Spinal cord (tissue), 10 donors: ENCODE data around the gene NLRX1. TPM values are rescaled to one million over a fixed set of nuclear protein-coding genes. Genes with fewer than 3 reads are reported as not detected.
A peak's percentile ranks its signal among the peaks of the same experiment; 100 is the strongest.

Source experiments
- DNase-seq, 6 donors: peaks; one replicate each; pipeline versions ENCODE4 v3.0.0 to v3.0.0-alpha.2; 2013 to 2015; ENCODE audit warnings: low spot score in 6 of 6, low read depth in 4 of 6
- H3K27ac ChIP-seq: one replicate; pipeline ENCODE4 v1.5.1; 2013; ENCODE audit warnings: low read depth, low read length, control low read depth
- H3K27me3 ChIP-seq: one replicate; pipeline ENCODE4 v1.6.1; 2013; ENCODE audit warnings: low read length; ENCODE audit not compliant: control insufficient read depth, insufficient read depth
- H3K36me3 ChIP-seq: one replicate; pipeline ENCODE4 v1.6.1; 2013; ENCODE audit warnings: low read length; ENCODE audit not compliant: control insufficient read depth, insufficient read depth
- H3K4me1 ChIP-seq: one replicate; pipeline ENCODE4 v1.6.1; 2013; ENCODE audit warnings: low read length; ENCODE audit not compliant: control insufficient read depth, insufficient read depth
- H3K4me3 ChIP-seq: one replicate; pipeline ENCODE4 v1.5.1; 2013; ENCODE audit warnings: low read depth, low read length, control low read depth
- H3K9me3 ChIP-seq: one replicate; pipeline ENCODE4 v1.6.1; 2013; ENCODE audit warnings: low read length; ENCODE audit not compliant: control insufficient read depth, insufficient read depth
- WGBS: methylation state at CpG from one replicate; pipeline ENCODE4 v1.1.5; 2013; ENCODE audit warnings: missing lambda C conversion rate; ENCODE audit not compliant: insufficient coverage; 5-methylcytosine and 5-hydroxymethylcytosine counted together
- long read RNA-seq, 4 donors: transcript quantifications; one replicate each; lab custom pipeline, GENCODE V29; 2026
- polyA plus RNA-seq, 2 donors: library from polyadenylated mRNA; unstranded; fragments of 120-200 nt; gene quantifications; one replicate each; pipeline ENCODE4 v1.2.1, GENCODE V29; 2013; ENCODE audit not compliant: insufficient read length in 2 of 2
- total RNA-seq, 2 donors: library from RNA; depleted of rRNA in 1 of 2; stranded (reverse); fragments of 120-200 nt in 1 of 2; fragments of >200 nt in 1 of 2; gene quantifications; one replicate each; pipeline versions ENCODE4 v1.2.3 to v1.2.4, GENCODE V29; 2013 to 2014
- donor health status: healthy.

NLRX1 gene, protein sequence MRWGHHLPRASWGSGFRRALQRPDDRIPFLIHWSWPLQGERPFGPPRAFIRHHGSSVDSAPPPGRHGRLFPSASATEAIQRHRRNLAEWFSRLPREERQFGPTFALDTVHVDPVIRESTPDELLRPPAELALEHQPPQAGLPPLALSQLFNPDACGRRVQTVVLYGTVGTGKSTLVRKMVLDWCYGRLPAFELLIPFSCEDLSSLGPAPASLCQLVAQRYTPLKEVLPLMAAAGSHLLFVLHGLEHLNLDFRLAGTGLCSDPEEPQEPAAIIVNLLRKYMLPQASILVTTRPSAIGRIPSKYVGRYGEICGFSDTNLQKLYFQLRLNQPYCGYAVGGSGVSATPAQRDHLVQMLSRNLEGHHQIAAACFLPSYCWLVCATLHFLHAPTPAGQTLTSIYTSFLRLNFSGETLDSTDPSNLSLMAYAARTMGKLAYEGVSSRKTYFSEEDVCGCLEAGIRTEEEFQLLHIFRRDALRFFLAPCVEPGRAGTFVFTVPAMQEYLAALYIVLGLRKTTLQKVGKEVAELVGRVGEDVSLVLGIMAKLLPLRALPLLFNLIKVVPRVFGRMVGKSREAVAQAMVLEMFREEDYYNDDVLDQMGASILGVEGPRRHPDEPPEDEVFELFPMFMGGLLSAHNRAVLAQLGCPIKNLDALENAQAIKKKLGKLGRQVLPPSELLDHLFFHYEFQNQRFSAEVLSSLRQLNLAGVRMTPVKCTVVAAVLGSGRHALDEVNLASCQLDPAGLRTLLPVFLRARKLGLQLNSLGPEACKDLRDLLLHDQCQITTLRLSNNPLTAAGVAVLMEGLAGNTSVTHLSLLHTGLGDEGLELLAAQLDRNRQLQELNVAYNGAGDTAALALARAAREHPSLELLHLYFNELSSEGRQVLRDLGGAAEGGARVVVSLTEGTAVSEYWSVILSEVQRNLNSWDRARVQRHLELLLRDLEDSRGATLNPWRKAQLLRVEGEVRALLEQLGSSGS
- total RNA-seq (10 to 100 TPM in 1 of 2 donors, 1 to 10 TPM in 1; 8.9 to 15.6 TPM), polyA plus RNA-seq (10 to 100 TPM in 1 of 2 donors, 1 to 10 TPM in 1; 9.5 to 10.2 TPM)
- long read RNA-seq, donor 1, full-length matches to known transcripts = 1 of 1 reads
- long read RNA-seq, donor 1, partial matches to known transcripts = 0 of 1 reads
- long read RNA-seq, donor 1, other reads (novel, unspliced or antisense) = 0 of 1 reads
- long read RNA-seq, donor 2 = 0 reads
- long read RNA-seq, donor 3 = 0 reads
- long read RNA-seq, donor 4, partial matches to known transcripts = 0 of 1 reads
- long read RNA-seq, donor 4, other reads (novel, unspliced or antisense) = 0 of 1 reads

DNA sequence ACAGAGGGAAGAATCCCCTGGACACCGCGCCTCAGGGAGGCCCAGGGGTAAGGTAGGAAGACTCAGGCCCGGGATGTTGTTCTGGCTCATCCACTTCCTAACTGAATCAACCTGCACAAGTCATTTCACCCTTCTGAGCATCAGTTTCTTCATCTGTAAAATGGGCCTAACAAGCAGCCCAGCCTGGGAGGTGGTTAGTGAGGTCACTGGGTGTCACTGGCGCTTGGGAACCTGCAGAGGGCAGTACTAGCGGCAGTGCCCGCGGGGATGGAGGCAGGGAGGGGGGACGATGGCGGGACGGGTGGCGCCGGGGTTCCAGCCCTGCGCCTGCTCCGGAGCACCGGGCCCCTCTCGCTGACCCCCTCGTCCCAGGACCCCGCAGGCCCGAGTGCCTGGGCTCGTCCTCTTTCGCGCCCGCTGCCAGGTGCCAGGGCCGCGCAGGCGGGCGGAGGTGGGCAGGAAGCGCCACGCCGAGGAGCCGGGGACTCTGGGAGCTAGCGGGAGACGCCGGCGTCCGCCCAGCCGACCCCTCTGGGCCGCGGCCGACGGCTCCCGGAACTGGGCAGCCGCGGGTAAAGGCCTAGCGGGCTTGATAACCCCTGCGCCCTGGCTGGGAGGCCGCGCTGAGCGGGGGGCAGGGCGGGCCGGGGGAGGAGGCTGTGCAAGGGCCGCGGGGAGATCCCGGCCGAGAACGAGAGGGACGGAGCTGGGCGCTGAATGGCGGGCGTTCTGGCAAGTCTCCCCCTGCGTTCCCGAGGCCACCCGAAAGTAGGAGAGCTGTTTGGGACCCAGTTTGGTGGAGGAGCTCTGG lies at the start of gene NLRX1:
TSS of gene NLRX1 (plus strand) at position 255 of the 811 bp plus-strand sequence. CDS start 2,679 bp downstream, outside the sequence.
- Histone ChIP-seq H3K4me1 (peaks cover 8% of the 10 kb centered on the region), H3K27me3 (no peaks in the 10 kb centered on the region), H3K27ac (no peak within 1 kb of the TSS), H3K4me3 (peak within 1 kb of the TSS; percentile 44), H3K9me3 (no peaks in the 10 kb centered on the region), H3K36me3 (peaks cover 8% of the 10 kb centered on the region)
- DNase-seq = peak in 3 of 6 donors; percentile 51 to 90 (median 86)
- WGBS = under 1% methylated on average over 60 of the region's 63 CpGs

DNA sequence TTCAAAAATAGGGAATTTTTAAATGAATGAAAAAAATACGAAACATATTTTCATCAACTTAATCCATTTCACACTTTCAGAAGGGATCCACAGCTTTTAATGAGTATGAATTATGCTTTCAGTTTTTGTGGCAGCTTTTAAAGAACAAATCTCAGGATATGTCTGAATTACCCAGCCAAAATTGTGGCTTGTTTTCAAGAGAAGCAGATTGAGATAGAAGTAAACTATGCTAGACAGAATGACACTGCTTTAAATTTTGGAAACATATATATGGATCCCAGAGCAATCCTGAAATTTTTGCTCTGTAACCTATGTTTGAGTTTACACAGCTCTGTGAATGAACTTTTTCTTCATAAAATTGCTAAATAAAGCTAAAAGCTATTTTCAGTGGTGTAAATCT lies 49.6 kb upstream of the NLRX1 start:
- peaks cover 12% of the 10 kb centered on the region for H3K4me1 ChIP-seq
- DNase-seq = peak in 1 of 6 donors; percentile 82
- peaks cover 32% of the 10 kb centered on the region for H3K36me3 ChIP-seq
- H3K27ac ChIP-seq = no peak overlapping the region
- H3K9me3 ChIP-seq = no peaks in the 10 kb centered on the region
- no peaks in the 10 kb centered on the region for H3K27me3 ChIP-seq
- no CpG with 5 or more reads among the region's 1 CpG for WGBS
- no peak overlapping the region for H3K4me3 ChIP-seq

DNA sequence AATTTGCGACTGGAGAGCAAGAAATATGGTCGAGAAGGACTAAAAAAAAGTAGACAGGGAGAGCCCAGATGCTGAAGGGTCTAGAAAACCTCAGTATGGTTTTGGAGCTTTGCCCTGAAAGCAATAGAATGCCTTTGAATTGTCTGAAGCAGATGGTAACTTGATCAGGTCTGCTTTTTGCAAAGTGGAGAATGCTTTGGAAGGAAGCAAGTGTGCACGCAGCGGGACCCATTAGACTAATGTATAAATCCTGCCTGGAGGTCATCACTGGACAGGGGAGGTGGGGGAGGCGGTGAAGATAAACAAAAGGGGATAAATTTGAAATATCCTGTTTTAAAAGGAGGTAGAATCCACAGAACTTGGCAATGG lies 47.9 kb upstream of the NLRX1 start:
- DNase-seq = peak in 2 of 6 donors; percentile 15 to 67
- Histone ChIP-seq H3K9me3 (no peaks in the 10 kb centered on the region), H3K27ac (peak overlapping the region; percentile 91), H3K27me3 (no peaks in the 10 kb centered on the region), H3K36me3 (peaks cover 30% of the 10 kb centered on the region), H3K4me3 (peak overlapping the region; percentile 99), H3K4me1 (peaks cover 12% of the 10 kb centered on the region)
- WGBS = 19% methylated on average over 5 of the region's 5 CpGs

DNA sequence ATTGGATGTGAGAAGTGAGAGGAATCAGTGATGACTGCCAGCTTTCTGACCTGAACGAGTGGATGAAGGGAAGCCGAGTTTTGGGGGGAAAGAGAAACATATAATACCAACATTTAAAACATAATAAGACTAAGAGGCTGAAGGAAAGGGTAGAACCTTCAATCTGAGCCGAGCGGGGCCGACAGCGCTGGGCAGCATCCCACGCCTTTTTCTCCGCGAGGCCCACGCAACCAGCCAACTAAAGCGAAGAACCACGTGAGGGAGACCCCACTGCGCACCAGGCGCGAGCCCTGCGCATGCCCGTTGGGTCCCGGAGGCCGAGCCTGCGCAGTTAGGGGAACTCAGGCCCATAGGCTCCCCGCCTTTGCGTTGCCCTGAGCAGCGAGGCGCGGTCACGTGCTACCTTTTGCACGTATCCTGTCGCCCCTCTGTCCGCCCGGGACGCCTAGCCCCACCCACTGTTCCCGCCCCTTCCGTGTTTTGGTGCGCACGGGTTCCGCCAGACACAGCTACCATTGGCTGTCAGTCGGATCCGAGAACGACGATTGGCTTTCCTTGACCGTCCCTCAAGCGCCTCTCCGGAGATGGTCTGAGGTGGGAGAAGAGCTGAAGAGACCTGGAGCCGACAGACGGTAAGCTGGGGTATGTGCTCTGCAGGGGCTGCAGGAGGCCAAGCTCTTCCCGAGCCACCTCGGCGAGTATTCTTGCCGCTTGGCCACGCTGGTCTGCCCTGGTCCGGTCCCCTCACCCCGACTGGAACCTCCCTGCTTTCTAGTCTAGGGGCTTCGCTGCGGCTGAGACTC lies 47.3 kb upstream of the NLRX1 start, which contains the start of gene HINFP:
TSS of gene HINFP (plus strand) at position 573 of the 803 bp plus-strand sequence. CDS start 5,365 bp downstream, outside the sequence.
- WGBS = under 1% methylated on average over 52 of the region's 54 CpGs
- peak within 1 kb of the TSS; percentile 94 for H3K27ac ChIP-seq

DNA sequence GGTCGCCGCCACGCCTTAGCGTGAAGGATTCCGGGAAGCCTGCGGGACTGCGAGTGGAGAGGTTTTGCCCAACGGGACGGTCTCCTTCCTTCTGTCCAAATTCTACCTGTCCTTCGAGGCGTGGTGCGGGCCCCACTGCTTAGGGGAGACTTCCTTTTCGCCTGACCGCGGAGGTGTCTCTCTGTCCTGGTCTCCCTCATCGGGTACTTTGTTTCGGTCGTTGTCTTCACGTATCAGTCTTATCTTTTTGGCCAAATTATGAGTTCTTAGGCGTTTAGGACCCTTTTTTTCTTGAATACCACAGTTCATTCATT lies 46.8 kb upstream of the NLRX1 start:
- peaks cover 12% of the 10 kb centered on the region for H3K4me1 ChIP-seq
- H3K27ac ChIP-seq = peak overlapping the region; percentile 94
- DNase-seq = no peak
- no peaks in the 10 kb centered on the region for H3K9me3 ChIP-seq
- H3K27me3 ChIP-seq = no peaks in the 10 kb centered on the region
- WGBS = 0% methylated on average over 15 of the region's 20 CpGs
- H3K36me3 ChIP-seq = peaks cover 21% of the 10 kb centered on the region
- H3K4me3 ChIP-seq = peak overlapping the region; percentile 99

More for the DNA sequence above, 47.3 kb upstream of the NLRX1 start, which contains the start of gene HINFP:
- H3K4me3 ChIP-seq = peak within 1 kb of the TSS; percentile 99
- peaks cover 25% of the 10 kb centered on the region for H3K36me3 ChIP-seq
- H3K9me3 ChIP-seq = no peaks in the 10 kb centered on the region
- no peaks in the 10 kb centered on the region for H3K27me3 ChIP-seq
- DNase-seq = peak; percentile 95 to 100 (median 98)
- peaks cover 12% of the 10 kb centered on the region for H3K4me1 ChIP-seq

DNA sequence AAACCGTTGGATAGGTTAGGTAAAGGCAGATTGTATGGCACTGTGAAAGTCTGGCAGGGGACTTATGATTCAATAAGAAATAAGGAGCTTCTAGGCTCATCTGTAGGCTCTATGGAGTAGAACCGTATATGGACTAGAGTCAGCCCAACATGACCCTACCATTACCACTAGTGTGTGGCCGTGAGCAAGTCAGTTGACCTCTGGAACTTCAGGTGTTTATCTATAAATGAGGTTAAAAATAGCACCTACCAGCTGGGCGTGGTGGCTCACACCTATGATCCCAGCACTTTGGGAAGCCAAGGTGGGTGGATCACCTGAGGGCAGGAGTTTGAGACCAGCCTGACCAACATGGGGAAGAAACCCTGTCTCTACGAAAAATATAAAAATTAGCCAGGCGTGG lies 42.7 kb upstream of the NLRX1 start:
- H3K36me3 ChIP-seq = peaks cover 54% of the 10 kb centered on the region
- WGBS = 95% methylated on average over 3 of the region's 6 CpGs
- no peak for DNase-seq
- H3K9me3 ChIP-seq = no peaks in the 10 kb centered on the region
- no peaks in the 10 kb centered on the region for H3K27me3 ChIP-seq
- no peak overlapping the region for H3K4me3 ChIP-seq
- peaks cover 7% of the 10 kb centered on the region for H3K4me1 ChIP-seq
- no peak overlapping the region for H3K27ac ChIP-seq

DNA sequence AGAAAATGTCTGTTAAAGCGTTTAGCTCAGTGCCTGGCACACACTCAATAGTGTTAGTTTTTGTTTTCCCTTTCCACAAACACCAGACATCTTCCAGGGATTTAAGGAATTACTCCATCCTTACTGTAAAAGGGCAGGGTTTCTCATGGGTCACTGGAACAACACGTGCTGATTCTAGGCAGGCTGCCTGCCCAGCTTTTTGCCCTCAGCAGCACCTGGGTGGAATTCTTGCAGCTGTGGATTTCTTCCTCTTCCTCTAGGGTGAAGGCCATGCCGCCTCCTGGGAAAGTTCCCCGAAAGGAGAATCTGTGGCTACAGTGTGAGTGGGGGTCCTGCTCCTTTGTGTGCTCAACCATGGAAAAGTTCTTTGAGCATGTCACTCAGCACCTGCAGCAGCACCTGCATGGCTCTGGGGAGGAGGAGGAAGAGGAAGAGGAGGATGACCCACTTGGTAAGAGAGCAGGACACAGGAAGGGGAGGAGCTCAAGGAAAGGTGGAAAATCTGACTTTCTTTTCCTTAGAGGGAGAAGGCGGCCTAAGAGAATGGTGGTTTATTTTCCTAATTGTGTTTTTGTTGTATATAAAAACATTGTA lies 41.8 kb upstream of the NLRX1 start:
- no peak for DNase-seq
- H3K9me3 ChIP-seq = no peaks in the 10 kb centered on the region
- 65% methylated on average over 3 of the region's 5 CpGs for WGBS
- H3K36me3 ChIP-seq = peaks cover 64% of the 10 kb centered on the region
- peaks cover 4% of the 10 kb centered on the region for H3K4me1 ChIP-seq
- H3K4me3 ChIP-seq = no peak overlapping the region
- H3K27me3 ChIP-seq = no peaks in the 10 kb centered on the region
- no peak overlapping the region for H3K27ac ChIP-seq

DNA sequence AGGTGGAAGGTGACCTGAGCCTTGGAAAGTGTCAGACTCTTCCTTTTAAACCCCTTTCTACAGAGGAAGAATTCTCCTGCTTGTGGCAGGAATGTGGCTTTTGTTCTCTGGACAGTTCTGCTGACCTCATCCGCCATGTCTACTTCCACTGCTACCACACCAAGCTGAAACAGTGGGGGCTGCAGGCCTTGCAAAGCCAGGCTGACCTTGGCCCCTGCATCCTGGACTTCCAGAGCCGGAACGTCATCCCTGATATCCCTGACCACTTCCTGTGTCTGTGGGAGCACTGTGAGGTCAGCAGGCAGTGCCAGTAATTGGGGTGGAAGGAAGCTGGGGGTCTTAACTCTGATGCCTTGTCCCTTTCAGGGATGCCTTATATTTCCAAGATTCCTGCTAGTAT lies 37.9 kb upstream of the NLRX1 start:
- no peak for DNase-seq
- Histone ChIP-seq H3K27me3 (no peaks in the 10 kb centered on the region), H3K27ac (no peak overlapping the region), H3K4me3 (no peak overlapping the region), H3K4me1 (no peaks in the 10 kb centered on the region), H3K9me3 (no peaks in the 10 kb centered on the region), H3K36me3 (peaks cover 71% of the 10 kb centered on the region)
- 81% methylated on average over 3 of the region's 3 CpGs for WGBS
